NT2/D1 (cell line): ENCODE results near the gene VWA8.

Experiments used
- SUZ12 ChIP-seq: IDR thresholded peaks from 2 replicates; pipeline ENCODE4 v1.6.1; 2011; ENCODE audit not compliant: insufficient read length, insufficient read depth; ENCODE audit errors: extremely low read depth
- ZNF274 ChIP-seq: IDR thresholded peaks from 2 replicates; pipeline ENCODE4 v1.6.1; 2011; ENCODE audit warnings: mild to moderate bottlenecking, low read depth, low read length

DNA sequence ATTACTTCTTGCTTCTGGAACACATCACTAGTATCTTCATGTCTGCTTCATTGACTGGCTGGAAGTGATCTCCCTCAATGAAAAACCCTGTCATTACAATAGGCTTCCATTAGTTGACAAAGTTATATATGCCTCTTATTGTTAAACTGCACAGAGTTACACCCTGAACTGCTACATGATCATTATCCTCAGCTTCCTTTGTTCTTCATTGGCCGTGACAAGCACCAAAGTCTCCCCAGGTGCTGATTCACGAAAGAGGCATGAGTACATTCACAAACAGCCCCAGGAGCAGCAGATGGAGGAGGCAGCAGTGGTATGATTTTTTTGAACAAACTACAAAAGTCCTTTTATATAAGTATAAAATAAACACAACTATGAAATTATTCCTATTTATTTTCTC lies 51.4 kb downstream of the VWA8 start:
- no peak for TF ChIP-seq SUZ12
- TF ChIP-seq ZNF274 = no peak
